Breast epithelium (tissue), 4 donors: ENCODE data around the gene IQCH. TPM values are rescaled to one million over a fixed set of nuclear protein-coding genes. Genes with fewer than 3 reads are reported as not detected.

ENCODE experiments used
- DNase-seq, 2 donors: peaks; one replicate each; pipeline ENCODE4 v3.0.0-alpha.2; 2019; ENCODE audit warnings: low spot score in 2 of 2
- H3K27ac ChIP-seq, 2 donors: fragments of 200-600 bp; sonication (generic) in 1 of 2; one replicate each; pipeline ENCODE4 v1.5.1; 2016 to 2019; ENCODE audit warnings: mild to moderate bottlenecking in 1 of 2
- H3K27me3 ChIP-seq, 2 donors: fragments of 200-600 bp; sonication (generic) in 1 of 2; one replicate each; pipeline versions ENCODE4 v1.5.1 to v1.6.0; 2017 to 2019; ENCODE audit warnings: control low read depth in 1 of 2, mild to moderate bottlenecking in 1 of 2
- H3K36me3 ChIP-seq: fragments of 200-600 bp; one replicate; pipeline ENCODE4 v1.5.1; 2019
- H3K4me1 ChIP-seq, 2 donors: fragments of 200-600 bp; sonication (generic); one replicate each; pipeline ENCODE4 v1.5.1; 2016 to 2019; ENCODE audit warnings: control low read depth in 1 of 2
- H3K4me3 ChIP-seq, 3 donors: fragments of 200-600 bp; sonication (generic); 1 replicate in 2 of 3; 2 replicates in 1 of 3; pipeline ENCODE4 v1.5.1; 2016 to 2019; ENCODE audit warnings: mild to moderate bottlenecking in 3 of 3, moderate library complexity in 2 of 3
- H3K9me3 ChIP-seq, 2 donors: fragments of 200-600 bp; sonication (generic) in 1 of 2; one replicate each; pipeline ENCODE4 v1.5.1; 2016 to 2019; ENCODE audit warnings: control low read depth in 1 of 2
- POLR2A ChIP-seq: fragments of 450-650 bp; IDR thresholded peaks from one replicate; pipeline ENCODE4 v1.6.1; 2016; ENCODE audit warnings: antibody characterized with exemption, mild to moderate bottlenecking, moderate library complexity
- POLR2AphosphoS5 ChIP-seq, 3 donors: sonication (generic); formaldehyde crosslinking; IDR thresholded peaks; one replicate each; pipeline ENCODE4 v1.6.1; 2017; ENCODE audit warnings: antibody characterized with exemption in 3 of 3
- intact Hi-C: fragments of 100-400 bp; cut with DNase I; formaldehyde crosslinking; loops from one replicate; pipeline ENCODE4 v1.15.1; 2023; ENCODE audit warnings: low total_unique reads
- total RNA-seq, 3 donors: library from RNA; depleted of rRNA; stranded (reverse); fragments of >200 nt; gene quantifications; one replicate each; pipeline ENCODE4 v1.1.0, GENCODE V29; 2016
- TF ChIP-seq, protein P1 (sequence below), 3 donors: fragments of 450-650 bp; IDR thresholded peaks; one replicate each; pipeline ENCODE4 v1.5.1; 2016 to 2017; ENCODE audit warnings: antibody characterized with exemption in 3 of 3, mild to moderate bottlenecking in 3 of 3, moderate library complexity in 3 of 3

IQCH gene
- total RNA-seq, 3 donors from 2014 or later: 0.64 to 11.9 (median 6.6) TPM

DNA sequence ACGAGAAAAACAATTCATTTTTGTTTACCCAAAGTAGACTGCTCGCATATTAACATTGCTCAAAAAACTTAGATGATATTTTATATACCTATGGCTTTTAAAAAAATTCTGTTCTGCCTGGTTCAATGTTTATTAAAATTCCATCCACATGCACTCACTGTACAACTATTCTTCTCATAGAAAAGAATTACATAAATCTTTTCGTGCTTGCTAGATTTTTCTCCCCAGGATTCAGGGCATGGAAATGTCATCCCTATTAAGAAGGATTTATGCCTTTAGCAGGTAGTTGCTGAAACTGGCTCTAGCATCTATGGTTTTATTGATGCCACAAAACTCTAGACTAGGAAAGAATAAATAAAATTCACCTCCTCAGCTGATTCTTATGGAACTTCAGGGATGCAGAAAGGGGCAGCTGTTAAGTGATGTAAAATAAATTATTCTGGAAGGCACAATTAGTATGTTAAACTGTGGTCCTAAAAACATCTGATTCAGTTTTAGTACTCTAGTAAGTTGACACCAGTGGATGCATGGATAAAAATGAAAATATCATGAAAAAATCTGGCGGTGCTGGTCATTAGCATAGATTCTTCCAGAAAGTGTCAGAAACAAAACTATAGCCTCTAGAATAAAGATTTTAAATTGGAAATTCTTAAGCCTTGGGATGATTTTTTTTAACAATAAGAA lies 41.8 kb upstream of the IQCH start:
- TF ChIP-seq POLR2A (no peak), POLR2AphosphoS5 (IDR thresholded peaks at IDR 0.05) (no peak)
- TF ChIP-seq, protein P1, sequence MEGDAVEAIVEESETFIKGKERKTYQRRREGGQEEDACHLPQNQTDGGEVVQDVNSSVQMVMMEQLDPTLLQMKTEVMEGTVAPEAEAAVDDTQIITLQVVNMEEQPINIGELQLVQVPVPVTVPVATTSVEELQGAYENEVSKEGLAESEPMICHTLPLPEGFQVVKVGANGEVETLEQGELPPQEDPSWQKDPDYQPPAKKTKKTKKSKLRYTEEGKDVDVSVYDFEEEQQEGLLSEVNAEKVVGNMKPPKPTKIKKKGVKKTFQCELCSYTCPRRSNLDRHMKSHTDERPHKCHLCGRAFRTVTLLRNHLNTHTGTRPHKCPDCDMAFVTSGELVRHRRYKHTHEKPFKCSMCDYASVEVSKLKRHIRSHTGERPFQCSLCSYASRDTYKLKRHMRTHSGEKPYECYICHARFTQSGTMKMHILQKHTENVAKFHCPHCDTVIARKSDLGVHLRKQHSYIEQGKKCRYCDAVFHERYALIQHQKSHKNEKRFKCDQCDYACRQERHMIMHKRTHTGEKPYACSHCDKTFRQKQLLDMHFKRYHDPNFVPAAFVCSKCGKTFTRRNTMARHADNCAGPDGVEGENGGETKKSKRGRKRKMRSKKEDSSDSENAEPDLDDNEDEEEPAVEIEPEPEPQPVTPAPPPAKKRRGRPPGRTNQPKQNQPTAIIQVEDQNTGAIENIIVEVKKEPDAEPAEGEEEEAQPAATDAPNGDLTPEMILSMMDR (IDR thresholded peaks at IDR 0.05): no peak
- Histone ChIP-seq H3K36me3 (peaks cover 2% of the 10 kb centered on the region), H3K9me3 (no peaks in the 10 kb centered on the region), H3K27ac (no peak overlapping the region), H3K4me3 (no peak overlapping the region), H3K4me1 (no peaks in the 10 kb centered on the region), H3K27me3 (no peaks in the 10 kb centered on the region)
- intact Hi-C loops: no loop called here
- DNase-seq: no peak

DNA sequence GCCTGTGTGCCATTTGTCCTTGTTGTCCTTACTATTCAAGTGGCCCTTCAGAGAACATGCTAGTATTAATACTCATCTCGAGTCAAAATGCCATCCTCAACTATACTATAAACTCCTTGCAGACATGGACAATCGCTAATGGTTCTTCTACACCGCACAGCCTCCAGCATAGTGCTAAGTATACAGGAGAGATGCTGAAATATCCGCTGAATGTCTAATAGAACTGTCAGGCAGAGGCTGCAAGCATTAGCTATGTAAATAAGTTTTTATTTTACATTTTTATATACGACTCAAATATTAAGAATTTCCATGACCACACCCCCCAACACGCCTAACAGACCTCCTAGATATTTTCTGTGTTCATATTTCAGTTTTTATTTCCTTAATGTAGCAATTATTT lies 39.5 kb upstream of the IQCH start:
- intact Hi-C loops: no loop called here
- Histone ChIP-seq H3K9me3 (no peaks in the 10 kb centered on the region), H3K4me3 (no peak overlapping the region), H3K4me1 (no peaks in the 10 kb centered on the region), H3K27ac (no peak overlapping the region), H3K27me3 (no peaks in the 10 kb centered on the region), H3K36me3 (no peaks in the 10 kb centered on the region)
- DNase-seq: no peak
- TF ChIP-seq POLR2AphosphoS5 (IDR thresholded peaks at IDR 0.05): no peak
- TF ChIP-seq, protein P1 (IDR thresholded peaks at IDR 0.05): no peak
- no peak for TF ChIP-seq POLR2A

- no peak overlapping the region for H3K27ac ChIP-seq
- H3K4me3 ChIP-seq: no peak overlapping the region
Observed at GRCh38 chr15:67216859-67217258, 37.7 kb upstream of the IQCH start.

DNA sequence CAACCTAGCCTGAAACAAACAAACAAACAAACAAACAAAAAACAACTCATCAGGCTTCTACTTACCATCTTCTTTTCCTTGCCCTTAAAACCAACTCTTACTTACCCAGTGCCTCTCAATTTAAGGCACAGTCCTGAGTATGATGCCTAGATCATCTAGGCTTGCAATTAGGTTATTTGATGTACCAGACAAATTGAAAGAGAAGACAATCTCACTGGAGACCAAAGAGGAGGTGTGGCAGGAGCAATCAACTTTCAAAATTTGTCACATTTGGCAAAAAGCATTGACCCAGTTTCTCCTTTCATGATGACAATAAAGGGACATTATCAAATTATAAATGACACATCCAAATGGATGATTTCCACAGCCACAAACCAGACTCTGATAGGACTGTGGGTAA lies 36.2 kb upstream of the IQCH start:
- Histone ChIP-seq H3K4me1 (no peaks in the 10 kb centered on the region), H3K27ac (no peak overlapping the region), H3K9me3 (no peaks in the 10 kb centered on the region), H3K27me3 (no peaks in the 10 kb centered on the region), H3K4me3 (no peak overlapping the region), H3K36me3 (no peaks in the 10 kb centered on the region)
- intact Hi-C loops: no loop called here
- no peak for TF ChIP-seq POLR2AphosphoS5 (IDR thresholded peaks at IDR 0.05)
- TF ChIP-seq, protein P1 (IDR thresholded peaks at IDR 0.05): no peak
- TF ChIP-seq POLR2A: no peak
- DNase-seq: no peak

More at GRCh38 chr15:67216859-67217258, 37.7 kb upstream of the IQCH start:
- Histone ChIP-seq H3K9me3 (no peaks in the 10 kb centered on the region), H3K4me1 (no peaks in the 10 kb centered on the region), H3K36me3 (no peaks in the 10 kb centered on the region), H3K27me3 (no peaks in the 10 kb centered on the region)
- DNase-seq: no peak
- intact Hi-C loops: no loop called here
- no peak for TF ChIP-seq POLR2AphosphoS5 (IDR thresholded peaks at IDR 0.05)
- TF ChIP-seq POLR2A: no peak
- TF ChIP-seq, protein P1 (IDR thresholded peaks at IDR 0.05): no peak

- H3K36me3 ChIP-seq: no peaks in the 10 kb centered on the region
- no peaks in the 10 kb centered on the region for H3K27me3 ChIP-seq
- no peak for TF ChIP-seq POLR2AphosphoS5 (IDR thresholded peaks at IDR 0.05)
- TF ChIP-seq, protein P1 (IDR thresholded peaks at IDR 0.05): no peak
- no peak for TF ChIP-seq POLR2A
- intact Hi-C loops: no loop called here
- H3K4me3 ChIP-seq: no peak overlapping the region
- DNase-seq: no peak
- H3K9me3 ChIP-seq: no peaks in the 10 kb centered on the region
- H3K4me1 ChIP-seq: no peaks in the 10 kb centered on the region
- H3K27ac ChIP-seq: no peak overlapping the region
Observed at GRCh38 chr15:67219288-67219687, 35.3 kb upstream of the IQCH start.
